Measurements from ENCODE around the gene RBMS3. TPM values are rescaled to one million over a fixed set of nuclear protein-coding genes. Genes with fewer than 3 reads are reported as not detected.

RBMS3 gene
- total RNA-seq, 1 experiment from 2014 or later: 74.2 TPM

DNA sequence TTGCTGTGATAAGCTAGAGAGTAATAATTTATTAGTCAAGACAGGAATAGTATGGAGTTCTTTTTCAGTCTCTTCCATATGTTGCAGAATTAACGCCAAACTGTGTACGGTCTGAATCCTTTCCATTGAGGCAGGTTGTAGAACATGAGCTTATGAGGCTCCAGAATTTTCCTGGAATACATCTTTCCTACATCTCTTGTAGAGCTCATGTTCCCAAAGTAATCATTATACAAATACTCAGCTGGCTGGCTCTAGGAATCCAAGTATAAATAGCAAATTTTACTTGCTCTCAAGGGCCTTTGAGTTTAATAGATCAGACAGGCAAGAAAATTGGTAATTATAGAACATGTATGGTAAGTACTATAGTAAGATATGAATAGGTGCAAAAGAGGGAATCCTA, 419.4 kb downstream of the RBMS3 start:
- Mint-ChIP-seq H3K4me1 (ENCODE audit: insufficient read depth, unreplicated experiment) (peaks cover 25% of the 10 kb centered on the region), H3K9me3 (ENCODE audit: unreplicated experiment) (peaks cover 8% of the 10 kb centered on the region), H3K27ac (ENCODE audit: low read depth, unreplicated experiment) (peak overlapping the region; percentile 52), H3K27me3 (ENCODE audit: insufficient read depth, unreplicated experiment) (no peaks in the 10 kb centered on the region), H3K4me3 (ENCODE audit: unreplicated experiment) (no peak overlapping the region), H3K36me3 (ENCODE audit: insufficient read depth, unreplicated experiment) (peaks cover 24% of the 10 kb centered on the region)
- DNase-seq (ENCODE audit: unreplicated experiment): no peak
- ChIA-PET CTCF (interaction anchor here (0.7 to 1.2 kb wide), 3 partner anchors 11 to 38 kb away, joined by 3 to 4 read pairs (median 3); no protein-coding TSS in a partner anchor), POLR2A (no interaction called here)
- TF ChIP-seq, protein P1, sequence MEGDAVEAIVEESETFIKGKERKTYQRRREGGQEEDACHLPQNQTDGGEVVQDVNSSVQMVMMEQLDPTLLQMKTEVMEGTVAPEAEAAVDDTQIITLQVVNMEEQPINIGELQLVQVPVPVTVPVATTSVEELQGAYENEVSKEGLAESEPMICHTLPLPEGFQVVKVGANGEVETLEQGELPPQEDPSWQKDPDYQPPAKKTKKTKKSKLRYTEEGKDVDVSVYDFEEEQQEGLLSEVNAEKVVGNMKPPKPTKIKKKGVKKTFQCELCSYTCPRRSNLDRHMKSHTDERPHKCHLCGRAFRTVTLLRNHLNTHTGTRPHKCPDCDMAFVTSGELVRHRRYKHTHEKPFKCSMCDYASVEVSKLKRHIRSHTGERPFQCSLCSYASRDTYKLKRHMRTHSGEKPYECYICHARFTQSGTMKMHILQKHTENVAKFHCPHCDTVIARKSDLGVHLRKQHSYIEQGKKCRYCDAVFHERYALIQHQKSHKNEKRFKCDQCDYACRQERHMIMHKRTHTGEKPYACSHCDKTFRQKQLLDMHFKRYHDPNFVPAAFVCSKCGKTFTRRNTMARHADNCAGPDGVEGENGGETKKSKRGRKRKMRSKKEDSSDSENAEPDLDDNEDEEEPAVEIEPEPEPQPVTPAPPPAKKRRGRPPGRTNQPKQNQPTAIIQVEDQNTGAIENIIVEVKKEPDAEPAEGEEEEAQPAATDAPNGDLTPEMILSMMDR (IDR thresholded peaks at IDR 0.05; ENCODE audit: unreplicated experiment): no peak
- BruUV-seq (replicated peaks): no TSS peak
- intact Hi-C loops (cut with micrococcal nuclease): no loop called here

DNA sequence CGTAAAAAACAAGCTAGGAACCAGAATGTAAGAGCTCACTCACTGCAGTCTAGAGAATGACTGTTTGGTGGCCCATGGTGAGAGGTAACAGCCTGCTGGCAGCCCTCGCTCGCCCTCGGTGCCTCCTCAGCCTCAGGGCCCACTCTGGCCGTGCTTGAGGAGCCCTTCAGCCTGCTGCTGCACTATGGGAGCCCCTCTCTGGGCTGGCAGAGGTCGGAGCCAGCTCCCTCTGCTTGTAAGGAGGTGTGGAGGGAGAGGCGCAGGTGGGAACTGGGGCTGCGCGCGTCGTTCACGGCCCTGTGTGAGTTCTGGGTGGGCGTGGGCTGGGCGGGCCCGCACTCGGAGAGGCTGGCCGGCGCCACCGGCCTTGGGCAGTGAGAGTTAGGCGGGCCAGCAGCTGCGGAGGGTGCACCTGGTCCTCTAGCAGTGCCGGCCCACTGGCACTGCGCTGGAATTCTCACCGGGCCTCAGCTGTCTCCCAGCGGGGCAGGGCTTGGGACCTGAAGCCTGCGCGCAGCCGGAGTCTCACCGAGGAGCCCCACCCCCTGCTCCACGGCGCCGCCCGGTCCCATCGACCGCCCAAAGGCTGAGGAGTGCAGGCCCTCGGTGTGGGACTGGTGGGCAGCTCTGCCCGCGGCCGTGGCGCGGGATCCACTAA, 420.6 kb downstream of the RBMS3 start:
- TF ChIP-seq, protein P1 (IDR thresholded peaks at IDR 0.05; ENCODE audit: unreplicated experiment): no peak
- ChIA-PET CTCF (interaction anchor here (0.6 to 1.2 kb wide), 2 partner anchors 9 to 750 kb away, joined by 3 read pairs; no protein-coding TSS in a partner anchor), POLR2A (no interaction called here)
- Mint-ChIP-seq H3K27me3 (ENCODE audit: insufficient read depth, unreplicated experiment) (no peaks in the 10 kb centered on the region), H3K9me3 (ENCODE audit: unreplicated experiment) (peaks cover 8% of the 10 kb centered on the region), H3K4me1 (ENCODE audit: insufficient read depth, unreplicated experiment) (peaks cover 13% of the 10 kb centered on the region), H3K36me3 (ENCODE audit: insufficient read depth, unreplicated experiment) (peaks cover 24% of the 10 kb centered on the region), H3K27ac (ENCODE audit: low read depth, unreplicated experiment) (no peak overlapping the region), H3K4me3 (ENCODE audit: unreplicated experiment) (no peak overlapping the region)
- no peak for DNase-seq (ENCODE audit: unreplicated experiment)
- intact Hi-C loops (cut with micrococcal nuclease): no loop called here
- BruUV-seq (replicated peaks): no TSS peak

DNA sequence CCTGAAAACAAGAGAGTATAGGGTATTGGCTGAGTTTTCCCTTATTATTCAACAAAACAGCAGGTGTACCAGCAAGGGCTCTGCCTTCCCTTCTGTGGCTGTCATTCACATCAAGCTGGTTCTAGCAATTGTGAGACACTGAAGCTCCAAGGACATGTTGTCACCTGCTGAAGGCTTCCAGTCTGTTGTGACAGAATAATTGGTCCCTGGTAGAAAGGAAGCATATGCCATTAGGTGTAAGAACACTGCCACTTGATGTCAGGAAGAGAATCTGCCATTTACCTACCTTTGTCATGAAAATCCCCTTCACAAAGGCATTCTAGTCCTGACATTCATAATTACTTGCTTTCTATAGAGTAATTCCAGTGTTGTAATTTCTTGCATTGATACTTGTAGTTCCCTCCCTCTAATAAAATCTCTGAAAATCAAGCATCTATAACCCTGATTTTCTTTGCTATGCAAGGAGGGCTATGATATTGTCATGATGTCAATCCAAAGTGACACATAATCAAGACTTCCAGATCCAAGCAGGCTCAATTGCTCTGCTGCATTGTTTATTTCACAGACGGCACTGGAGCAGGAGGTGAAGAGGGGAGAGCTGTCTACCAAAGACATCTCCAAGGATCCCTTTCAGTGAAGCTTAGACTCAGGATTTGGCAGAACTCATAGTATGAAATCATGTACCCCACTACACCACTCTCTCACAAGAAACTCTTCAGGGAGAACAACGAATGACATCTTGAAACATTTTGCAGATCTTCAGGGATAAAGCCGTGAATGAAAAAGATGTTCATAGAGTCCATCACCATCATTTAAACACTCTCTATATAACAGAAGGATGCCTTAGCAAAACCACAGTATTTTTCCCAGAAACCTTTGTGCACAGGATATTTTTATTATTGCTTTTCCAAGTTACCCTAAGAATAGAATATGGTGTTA, 425.3 kb downstream of the RBMS3 start:
- no peaks in the 10 kb centered on the region for H3K9me3 Mint-ChIP-seq (ENCODE audit: unreplicated experiment)
- H3K4me3 Mint-ChIP-seq (ENCODE audit: unreplicated experiment): no peak overlapping the region
- H3K27me3 Mint-ChIP-seq (ENCODE audit: insufficient read depth, unreplicated experiment): no peaks in the 10 kb centered on the region
- no TSS peak for BruUV-seq (replicated peaks)
- TF ChIP-seq, protein P1 (IDR thresholded peaks at IDR 0.05; ENCODE audit: unreplicated experiment): no peak
- DNase-seq (ENCODE audit: unreplicated experiment): no peak
- CTCF ChIA-PET: interaction anchor here (1.1 kb wide), 1 partner anchor 14 kb away, joined by 4 read pairs; no protein-coding TSS in a partner anchor
- POLR2A ChIA-PET: interaction anchor here (1.1 kb wide), 1 partner anchor 641 kb away, joined by 3 read pairs; no protein-coding TSS in a partner anchor
- H3K27ac Mint-ChIP-seq (ENCODE audit: low read depth, unreplicated experiment): no peak overlapping the region
- H3K36me3 Mint-ChIP-seq (ENCODE audit: insufficient read depth, unreplicated experiment): peaks cover 12% of the 10 kb centered on the region
- no peaks in the 10 kb centered on the region for H3K4me1 Mint-ChIP-seq (ENCODE audit: insufficient read depth, unreplicated experiment)
- intact Hi-C loops (cut with micrococcal nuclease): no loop called here

DNA sequence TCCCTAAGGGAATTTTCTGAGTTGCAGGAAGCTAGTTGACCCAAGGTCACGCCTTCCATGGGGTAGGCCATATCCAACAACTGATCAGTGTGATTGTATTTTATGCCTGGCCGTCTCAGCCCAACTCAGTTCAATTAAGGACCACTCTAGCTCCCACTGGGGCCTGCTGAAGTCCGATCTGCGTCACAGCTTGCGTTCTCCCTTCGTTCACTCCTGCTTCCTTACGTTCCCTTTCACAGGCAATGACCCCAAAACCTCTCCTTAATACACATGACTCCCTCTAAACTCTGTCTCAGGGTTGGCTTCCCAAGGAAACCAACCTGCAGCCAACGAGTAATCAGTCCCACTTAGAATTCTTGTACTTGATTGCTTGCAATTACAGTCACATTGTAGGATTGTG, 428.0 kb downstream of the RBMS3 start:
- BruUV-seq (replicated peaks): no TSS peak
- TF ChIP-seq, protein P1 (IDR thresholded peaks at IDR 0.05; ENCODE audit: unreplicated experiment): no peak
- no peaks in the 10 kb centered on the region for H3K27me3 Mint-ChIP-seq (ENCODE audit: insufficient read depth, unreplicated experiment)
- no peak for DNase-seq (ENCODE audit: unreplicated experiment)
- intact Hi-C loops (cut with micrococcal nuclease): no loop called here
- no peaks in the 10 kb centered on the region for H3K4me1 Mint-ChIP-seq (ENCODE audit: insufficient read depth, unreplicated experiment)
- ChIA-PET CTCF (no interaction called here), POLR2A (interaction anchor here (0.7 to 2.1 kb wide), 2 partner anchors 10 to 48 kb away, joined by 3 to 6 read pairs; no protein-coding TSS in a partner anchor)
- no peaks in the 10 kb centered on the region for H3K36me3 Mint-ChIP-seq (ENCODE audit: insufficient read depth, unreplicated experiment)
- H3K9me3 Mint-ChIP-seq (ENCODE audit: unreplicated experiment): no peaks in the 10 kb centered on the region
- no peak overlapping the region for H3K27ac Mint-ChIP-seq (ENCODE audit: low read depth, unreplicated experiment)
- H3K4me3 Mint-ChIP-seq (ENCODE audit: unreplicated experiment): no peak overlapping the region

Measured in MCF 10A (cell line).